Measurements from ENCODE around the gene RAD9B.
"Not testable (repeated sequence)": the region's sequence is repeated elsewhere in the genome, so short reads cannot be mapped to it uniquely, and the experiment has no call there.

The RAD9B gene

DNA sequence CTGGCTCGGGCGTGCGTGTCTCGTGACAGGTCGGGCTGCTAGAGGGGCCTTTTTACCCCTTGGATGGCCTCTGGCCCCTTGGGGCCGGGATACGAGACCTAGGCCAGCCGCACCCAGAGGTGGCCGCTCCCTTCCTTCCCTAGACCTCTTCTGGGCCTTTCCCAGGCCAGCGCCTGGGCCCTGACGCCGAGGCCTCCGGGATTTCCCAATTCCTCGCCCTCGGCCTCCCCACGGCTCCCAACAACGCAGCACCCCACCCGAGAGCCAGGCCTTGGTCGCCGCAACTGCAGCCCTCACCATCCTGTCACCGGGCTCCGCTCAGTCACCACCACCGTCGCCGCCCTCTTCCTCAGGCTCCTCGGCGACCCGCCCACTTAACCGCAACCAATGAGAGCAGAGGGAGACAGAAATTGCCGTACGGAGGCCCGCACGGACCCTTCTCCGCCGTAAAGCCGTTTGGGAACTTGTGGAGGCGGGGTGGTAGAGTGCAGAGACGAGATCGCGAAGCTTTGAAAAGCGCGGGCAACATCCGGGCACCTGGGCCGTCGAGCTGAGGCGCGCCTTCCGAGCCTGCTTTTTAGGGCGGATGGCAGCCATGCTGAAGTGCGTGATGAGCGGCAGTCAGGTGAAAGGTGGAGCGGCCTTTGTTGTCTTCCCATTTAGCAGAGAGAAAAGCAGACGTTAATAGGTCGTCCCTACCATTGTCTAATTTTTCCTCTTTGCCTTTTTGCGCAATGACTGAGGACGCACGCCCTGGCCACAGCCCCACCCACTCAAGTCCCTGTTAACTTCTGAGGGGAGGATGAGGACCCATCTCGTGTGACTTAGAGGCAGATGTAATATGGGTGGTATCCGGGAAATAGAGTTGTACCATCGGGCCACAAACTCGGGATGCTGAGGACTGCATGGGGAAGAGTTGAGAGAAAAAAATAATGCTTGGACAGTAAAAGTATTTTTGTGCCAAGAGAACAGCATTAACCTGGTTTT, at the start of gene RAD9B, which contains the start of gene VPS29:
Gene RAD9B, plus strand, starts transcription at position 580 of the 987 bp plus-strand sequence. Its CDS starts 7 bp downstream, at position 587.
Gene VPS29, minus strand, starts transcription at position 360 of the 987 bp plus-strand sequence. Its CDS starts 60 bp downstream, at position 300.
- in situ Hi-C loops (cut with MboI; ENCODE audit: low sequenced_read_pairs), result loop anchor here (10.0 kb wide), 1 partner anchor 47 kb away; the partner anchor contains the start of gene ARPC3

DNA sequence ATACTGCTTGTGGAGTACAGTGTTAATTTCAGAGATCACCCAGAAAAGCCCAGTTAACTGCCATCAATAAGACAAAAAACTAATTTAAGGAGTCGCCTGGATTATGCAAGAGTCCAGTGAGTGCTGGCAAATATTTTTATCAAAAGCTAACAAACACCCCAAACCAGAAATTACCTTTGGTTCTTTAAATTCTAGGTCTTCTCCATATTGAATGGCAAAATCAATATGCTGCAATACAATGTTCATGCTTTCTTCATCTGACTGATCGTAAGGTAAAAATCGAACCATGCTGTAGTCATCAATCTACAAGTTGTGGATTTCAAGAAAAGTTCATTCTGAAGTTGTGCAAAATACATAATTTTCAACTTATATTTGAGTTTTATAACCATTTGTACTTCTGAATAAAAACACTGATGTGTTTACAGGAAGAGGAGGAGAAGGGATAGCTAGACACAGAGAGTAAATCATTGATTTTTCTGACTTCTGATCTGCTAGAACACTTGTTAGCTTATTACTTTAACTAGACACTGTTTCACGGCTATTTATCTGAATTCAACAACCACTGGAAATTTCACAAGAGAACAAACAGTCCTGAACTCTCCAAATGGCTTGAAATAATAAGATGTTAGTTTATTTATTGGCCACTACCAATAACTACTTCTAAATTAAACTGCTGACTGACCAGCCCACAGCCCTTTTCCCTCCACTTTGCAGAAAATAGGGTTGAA, 48.4 kb upstream of the RAD9B start:
- in situ Hi-C loops (cut with MboI; ENCODE audit: low sequenced_read_pairs), result loop anchor here (10.0 kb wide), 2 partner anchors 51 to 241 kb away; partner anchors contain the start of genes RAD9B and VPS29

DNA sequence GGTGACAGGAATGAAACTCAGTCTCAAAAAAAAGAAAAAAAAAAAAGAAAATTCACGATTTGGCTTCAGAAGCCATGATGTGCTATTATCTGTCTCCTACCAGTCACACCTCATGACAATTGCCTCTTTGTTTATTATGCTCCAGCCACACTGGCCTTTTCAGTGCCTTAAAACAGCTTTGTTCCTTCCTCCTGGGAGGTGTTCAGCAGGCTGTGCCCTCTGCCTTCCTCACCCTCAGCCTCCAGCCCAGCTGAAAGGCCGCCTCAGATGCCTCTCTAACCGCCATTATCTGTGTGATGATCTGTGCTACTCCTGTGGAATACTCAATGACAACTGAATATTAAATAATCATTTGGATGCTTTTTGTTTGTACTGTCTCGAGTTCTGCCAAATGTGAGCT, 43.4 kb upstream of the RAD9B start:
- in situ Hi-C loops (cut with MboI; ENCODE audit: low sequenced_read_pairs), result loop anchor here (10.0 kb wide), 2 partner anchors 46 to 236 kb away; partner anchors contain the start of genes RAD9B and VPS29

DNA sequence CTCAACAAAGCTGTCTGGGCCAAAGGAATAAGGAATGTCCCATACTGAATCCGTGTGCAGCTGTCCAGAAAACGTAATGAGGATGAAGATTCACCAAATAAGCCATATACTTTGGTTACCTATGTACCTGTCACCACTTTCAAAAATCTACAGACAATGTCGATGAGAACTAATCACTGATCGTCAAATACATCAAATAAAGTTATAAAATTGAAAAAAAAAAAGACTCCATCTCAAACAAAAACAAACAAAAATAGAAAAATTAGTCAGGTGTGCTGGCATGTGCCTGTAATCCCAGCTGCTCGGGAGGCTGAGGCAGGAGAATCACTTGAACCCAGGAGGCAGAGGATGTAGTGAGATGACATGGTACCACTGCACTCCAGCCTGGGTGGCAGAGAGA, 40.9 kb upstream of the RAD9B start:
- in situ Hi-C loops (cut with MboI; ENCODE audit: low sequenced_read_pairs), result not testable (repeated sequence)

DNA sequence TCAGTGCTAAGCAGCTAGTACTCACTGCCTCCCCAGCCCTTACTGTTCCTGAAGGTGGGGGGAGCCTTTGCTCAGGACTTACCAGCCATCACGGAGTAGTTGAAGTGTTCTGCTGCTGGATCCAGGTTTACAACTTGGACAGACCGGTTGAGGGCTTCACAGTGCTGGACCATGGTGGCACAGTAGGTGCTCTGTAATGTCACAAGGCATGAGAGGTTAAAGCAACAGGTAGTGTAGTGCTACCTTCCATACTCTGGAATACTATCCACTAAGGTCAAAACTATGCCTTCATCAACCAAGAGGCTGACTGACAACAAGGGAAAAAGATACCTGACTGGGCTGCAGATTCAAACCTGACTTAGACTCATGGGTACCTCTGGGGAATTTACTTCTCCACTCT, 37.1 kb upstream of the RAD9B start:
- in situ Hi-C loops (cut with MboI; ENCODE audit: low sequenced_read_pairs), result no loop called here

DNA sequence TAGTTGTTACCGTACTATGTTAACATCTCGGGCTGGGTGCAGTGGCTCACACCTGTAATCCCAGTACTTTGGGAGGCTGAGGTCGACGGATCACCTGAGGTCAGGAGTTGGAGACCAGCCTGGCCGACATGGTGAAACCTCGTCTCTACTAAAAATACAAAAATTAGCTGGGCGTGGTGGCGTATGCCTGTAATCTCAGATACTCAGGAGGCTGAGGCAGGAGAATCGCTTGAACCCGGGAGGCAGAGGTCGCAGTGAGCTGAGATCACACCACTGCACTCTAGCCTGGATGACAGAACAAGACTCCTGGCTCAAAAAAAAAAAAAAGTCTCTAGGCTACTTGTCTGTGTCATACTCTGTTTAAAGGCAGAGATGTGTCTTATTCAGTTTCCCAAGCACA, 36.4 kb upstream of the RAD9B start:
- in situ Hi-C loops (cut with MboI; ENCODE audit: low sequenced_read_pairs), result not testable (repeated sequence)

DNA sequence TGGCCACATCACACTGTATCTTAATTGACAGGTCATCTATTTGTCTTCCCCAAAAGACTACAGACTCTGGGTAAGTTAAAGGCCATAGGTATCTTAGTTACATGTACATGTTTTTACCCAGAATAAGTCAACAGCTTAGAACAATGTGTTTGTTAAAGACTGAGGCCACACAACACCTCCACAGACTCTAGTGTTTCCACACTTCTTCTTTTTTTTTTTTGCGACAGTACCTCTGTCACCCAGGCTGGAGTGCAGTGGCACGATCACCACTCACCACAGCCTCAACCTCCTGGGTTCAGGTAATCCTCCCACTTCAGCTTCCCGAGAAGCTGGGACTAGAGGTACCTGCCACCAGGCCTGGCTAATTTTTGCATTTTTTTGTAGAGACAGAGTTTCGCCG, 35.3 kb upstream of the RAD9B start:
- in situ Hi-C loops (cut with MboI; ENCODE audit: low sequenced_read_pairs), result no loop called here

DNA sequence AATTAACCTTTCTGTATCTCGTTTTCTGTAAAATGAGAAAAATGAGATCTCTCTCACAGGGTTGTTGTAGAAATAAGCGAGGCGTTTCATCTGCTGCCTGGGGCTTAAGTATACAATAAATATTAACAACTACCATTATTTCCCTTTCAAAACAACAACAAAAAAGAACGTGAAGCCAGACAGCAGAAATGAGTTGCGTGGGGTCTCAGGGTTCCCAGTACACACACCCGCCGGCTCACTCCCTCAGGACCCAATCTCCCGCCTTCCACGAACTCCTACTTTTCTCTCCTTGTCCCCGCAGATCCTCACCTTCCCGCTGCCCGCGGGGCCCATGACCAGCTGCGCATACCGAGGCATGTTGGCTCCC, 34.3 kb upstream of the RAD9B start:
- in situ Hi-C loops (cut with MboI; ENCODE audit: low sequenced_read_pairs), result no loop called here

DNA sequence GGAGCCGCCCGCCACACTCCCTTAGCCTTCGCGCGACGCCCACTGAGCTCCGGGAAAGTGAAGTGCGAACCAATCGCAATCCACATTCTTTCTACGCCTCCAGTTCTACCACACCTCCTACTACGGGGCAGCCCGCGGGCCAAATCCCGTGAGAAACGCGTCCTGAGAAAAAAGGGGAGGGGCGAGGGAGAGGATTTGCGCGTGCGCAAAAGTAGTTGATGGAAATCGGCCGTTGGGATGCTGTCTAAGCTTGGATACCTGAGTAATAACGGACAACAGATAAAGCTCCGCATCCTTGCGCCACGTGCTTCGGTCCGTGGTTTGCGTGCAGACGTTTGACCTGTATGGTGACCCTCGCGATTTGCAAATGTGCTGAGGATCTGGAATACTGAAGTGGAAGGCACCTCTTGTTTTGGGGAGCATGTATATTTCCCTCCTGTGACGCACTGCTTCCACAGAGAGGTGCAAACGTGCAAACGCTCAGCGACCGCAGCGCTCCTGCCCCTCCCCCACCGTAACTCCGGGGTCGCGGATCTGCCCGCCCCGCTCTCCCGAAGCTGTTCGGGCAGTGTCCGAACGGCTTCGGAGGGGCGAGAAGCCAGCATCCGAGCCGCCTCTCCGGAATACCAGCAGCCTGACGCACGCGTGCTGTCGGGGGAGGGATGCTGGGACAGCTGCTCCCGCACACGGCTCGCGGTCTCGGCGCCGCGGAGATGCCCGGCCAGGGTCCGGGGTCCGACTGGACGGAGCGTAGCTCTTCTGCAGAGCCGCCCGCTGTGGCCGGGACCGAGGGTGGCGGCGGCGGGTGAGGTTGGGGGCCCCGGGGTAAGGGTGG, 33.7 kb upstream of the RAD9B start, which contains the start of the genes FAM216A and GPN3:
Gene FAM216A, plus strand, starts transcription at position 632 of the 835 bp plus-strand sequence. Its CDS starts 31 bp downstream, at position 663.
Gene GPN3, minus strand, starts transcription at position 44 of the 835 bp plus-strand sequence. CDS start 54 bp downstream, outside the sequence.
- in situ Hi-C loops (cut with MboI; ENCODE audit: low sequenced_read_pairs), result no loop called here

DNA sequence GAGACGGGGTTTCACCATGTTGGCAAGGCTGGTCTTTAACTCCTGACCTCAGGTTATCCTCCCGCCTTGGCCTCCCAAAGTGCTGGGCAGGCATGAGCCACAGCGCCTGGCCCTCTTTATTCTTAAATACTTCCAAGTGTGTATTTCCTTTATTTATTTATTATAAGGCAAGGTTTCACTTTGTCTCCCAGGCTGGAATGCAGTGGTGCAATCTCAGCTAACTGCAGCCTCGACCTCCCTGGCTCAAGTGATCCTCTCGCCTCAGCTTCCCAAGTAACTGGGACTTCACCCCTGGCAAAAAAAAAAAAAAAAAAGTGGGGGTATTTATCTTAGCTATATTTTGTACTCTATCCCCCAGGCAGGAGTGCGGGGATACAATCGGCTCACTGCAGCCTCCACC, 26.7 kb upstream of the RAD9B start:
- in situ Hi-C loops (cut with MboI; ENCODE audit: low sequenced_read_pairs), result no loop called here

DNA sequence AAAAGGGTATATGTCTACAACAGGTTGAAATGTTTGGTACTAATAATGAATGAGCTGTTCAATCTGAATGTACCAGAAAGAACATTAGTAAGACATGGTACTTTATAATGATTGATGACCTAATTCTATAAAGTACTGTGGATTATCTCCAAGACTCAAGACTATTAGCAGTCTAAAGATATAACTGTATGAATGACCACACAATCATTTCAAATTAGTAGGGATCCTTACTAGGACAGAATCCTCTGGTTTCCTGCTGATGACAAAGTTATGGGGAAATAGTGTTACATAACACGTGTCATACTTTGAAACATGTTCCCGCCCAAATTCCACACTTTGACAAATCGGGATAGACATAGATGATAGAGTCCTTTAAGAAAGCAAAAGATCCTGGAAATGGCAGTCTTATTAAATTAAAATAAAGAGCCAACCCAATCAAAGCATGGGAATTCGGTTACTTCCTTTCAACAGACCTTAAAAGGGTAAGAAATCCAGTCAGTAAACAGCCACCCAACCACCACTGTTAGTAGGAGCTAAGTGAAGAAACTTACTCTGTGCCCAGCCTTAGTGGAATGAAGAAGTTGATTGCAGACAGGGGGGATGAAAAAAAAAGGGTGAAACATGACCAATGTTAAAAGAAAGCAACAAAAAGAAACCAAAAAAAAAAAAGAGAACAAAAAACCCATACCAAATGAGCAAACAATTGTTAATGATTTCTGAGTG, 3.0 kb upstream of the RAD9B start:
- in situ Hi-C loops (cut with MboI; ENCODE audit: low sequenced_read_pairs), result no loop called here

DNA sequence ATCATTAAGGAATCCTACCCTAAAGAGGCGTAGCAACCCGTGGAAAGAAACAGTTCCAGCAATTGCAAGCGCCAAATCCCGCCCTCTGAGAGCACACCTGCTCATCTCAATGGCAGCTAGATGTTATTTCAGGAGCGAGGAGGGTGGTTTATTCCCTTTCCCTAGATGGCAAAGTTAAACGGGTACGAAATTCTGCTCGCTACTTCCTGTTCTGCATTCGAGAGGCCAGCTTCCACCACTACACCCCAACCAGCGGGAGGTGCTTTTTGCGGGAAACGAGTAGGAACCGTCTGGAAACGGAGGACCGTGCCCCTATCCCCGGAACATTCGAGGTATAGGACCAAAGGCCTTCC, 756 bp upstream of the RAD9B start:
- in situ Hi-C loops (cut with MboI; ENCODE audit: low sequenced_read_pairs), result loop anchor here (10.0 kb wide), 1 partner anchor 47 kb away; the partner anchor contains the start of gene ARPC3

DNA sequence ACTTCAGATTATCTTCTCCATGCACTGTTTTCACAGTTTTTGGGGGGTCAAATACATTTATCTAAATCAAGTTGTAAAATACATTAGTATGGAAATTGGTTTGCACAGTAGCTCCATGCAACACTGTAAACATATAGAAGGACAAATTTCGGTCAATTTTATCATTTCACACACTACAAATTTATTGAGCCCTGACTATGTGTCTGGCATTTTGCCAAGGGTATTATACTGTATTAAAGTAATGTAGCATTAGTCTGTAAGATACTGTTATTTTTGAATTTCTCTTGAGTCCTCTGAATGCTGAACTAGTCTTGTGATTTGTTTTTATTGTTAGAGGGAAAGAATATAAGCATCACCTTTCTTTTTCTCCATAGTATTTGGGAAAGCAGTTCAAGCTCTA, 1.3 kb downstream of the RAD9B start:
- in situ Hi-C loops (cut with MboI; ENCODE audit: low sequenced_read_pairs), result loop anchor here (10.0 kb wide), 1 partner anchor 49 kb away; the partner anchor contains the start of gene ARPC3

DNA sequence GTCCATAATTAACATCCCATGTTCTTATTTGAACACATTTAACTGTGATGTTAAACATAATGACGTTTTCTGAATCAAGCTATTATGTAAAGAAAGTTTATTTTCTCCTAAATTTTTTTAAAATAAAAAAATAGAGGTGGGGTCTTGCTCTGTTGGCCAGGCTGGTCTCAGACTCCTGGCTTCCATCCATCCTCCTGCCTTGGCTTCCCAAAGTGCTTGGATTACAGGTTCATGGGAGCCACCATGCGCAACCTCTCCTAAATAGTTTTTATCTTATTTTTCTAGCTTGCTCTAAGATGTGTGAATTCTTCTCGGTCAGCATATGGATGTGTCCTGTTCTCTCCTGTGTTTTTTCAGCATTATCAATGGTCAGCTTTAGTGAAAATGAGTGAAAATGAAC, 3.2 kb downstream of the RAD9B start:
- in situ Hi-C loops (cut with MboI; ENCODE audit: low sequenced_read_pairs), result loop anchor here (10.0 kb wide), 1 partner anchor 51 kb away; the partner anchor contains the start of gene ARPC3

DNA sequence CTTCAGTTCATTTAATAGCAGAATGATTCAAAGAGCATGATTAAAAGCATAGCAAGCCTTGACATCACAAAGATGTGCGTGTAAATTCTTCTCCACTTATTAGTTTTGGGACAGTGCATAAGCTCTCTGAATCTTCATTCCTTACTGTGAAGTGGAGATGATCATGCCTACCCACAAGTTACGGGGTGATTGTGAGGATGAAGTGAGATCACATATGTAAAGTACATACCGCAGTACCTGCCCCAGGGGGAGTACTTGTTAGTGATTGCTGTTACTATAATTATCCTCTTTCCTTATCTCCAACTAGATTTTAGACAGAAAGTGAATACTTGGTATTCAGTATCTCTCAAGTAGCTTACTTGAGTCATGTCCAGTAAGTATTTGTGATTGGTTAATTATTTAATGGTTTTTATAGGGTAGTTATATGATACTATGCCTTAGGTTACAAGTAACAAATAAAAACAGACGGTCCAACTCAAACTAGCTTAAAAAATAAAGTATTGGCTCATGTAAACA, 6.0 kb downstream of the RAD9B start:
- in situ Hi-C loops (cut with MboI; ENCODE audit: low sequenced_read_pairs), result loop anchor here (10.0 kb wide), 1 partner anchor 53 kb away; the partner anchor contains the start of gene ARPC3

DNA sequence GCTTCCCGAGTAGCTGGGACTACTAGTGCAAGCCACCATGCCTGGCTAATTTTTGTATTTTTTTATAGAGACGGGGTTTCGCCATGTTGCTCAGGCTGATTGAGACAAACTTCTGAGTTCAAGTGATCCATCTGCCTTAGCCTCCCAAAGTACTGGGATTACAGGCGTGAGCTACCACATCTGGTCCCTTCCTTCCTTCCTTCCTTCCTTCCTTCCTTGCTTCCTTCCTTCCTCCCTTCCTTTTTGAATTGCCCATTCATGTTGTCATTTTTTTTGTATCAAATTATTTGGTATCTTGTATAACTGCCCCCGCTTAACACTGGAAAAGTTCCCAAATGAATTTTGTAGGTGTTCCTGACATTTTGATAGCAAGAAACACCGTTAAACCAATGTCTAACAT, 11.7 kb downstream of the RAD9B start:
- in situ Hi-C loops (cut with MboI; ENCODE audit: low sequenced_read_pairs), result no loop called here

DNA sequence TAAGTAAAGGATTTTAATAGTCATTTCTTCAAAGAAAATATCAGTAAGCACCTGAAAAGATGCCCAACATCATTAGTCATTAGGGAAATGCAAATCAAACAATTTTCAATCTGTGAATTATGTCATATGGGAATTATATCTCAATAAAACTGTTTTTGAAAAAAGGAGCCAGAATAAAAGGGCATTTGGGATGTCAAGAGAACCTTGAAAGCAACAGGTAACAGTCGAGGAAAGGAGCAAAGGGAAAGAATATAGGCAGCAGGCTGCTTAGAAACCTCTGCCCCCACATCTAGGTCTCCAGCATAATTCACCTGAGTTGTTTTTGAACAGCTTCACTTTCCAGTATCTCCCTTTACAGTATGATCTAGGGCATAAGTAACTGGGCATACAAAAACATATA, 12.2 kb downstream of the RAD9B start:
- in situ Hi-C loops (cut with MboI; ENCODE audit: low sequenced_read_pairs), result no loop called here

DNA sequence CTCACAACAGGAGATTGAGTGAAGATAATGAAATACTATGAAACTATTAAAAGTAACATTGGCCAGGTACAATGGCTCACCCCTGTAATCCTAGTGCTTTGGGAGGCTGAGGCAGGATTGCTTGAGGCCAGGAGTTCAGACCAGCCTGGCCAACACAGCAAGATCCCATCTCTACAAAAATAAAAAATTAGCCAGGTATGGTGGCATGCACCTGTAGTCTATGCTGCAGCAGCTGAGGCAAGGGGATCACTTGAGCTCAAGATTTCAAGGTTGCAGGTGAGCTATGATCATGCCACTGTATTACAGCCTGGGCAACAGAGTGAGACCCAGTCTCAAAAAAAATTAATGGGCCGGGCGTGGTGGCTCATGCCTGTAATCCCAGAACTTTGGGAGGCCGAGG, 14.9 kb downstream of the RAD9B start:
- in situ Hi-C loops (cut with MboI; ENCODE audit: low sequenced_read_pairs), result no loop called here

DNA sequence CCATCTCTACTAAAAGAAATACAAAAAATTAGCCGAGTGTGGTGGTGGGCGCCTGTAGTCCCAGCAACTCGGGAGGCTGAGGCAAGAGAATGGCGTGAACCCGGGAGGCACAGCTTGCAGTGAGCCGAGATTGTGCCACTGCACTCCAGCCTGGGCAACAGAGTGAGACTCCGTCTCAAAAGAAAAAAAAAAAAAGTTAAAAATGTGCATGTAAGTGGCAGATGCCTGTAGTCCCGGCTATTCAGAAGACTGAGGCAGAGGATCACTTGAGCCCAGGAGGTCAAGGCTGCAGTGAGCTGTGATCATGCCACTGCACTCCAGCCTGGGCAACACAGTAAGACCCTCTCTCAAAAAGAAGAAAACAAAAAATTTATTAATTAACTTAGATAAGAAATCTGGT, 15.9 kb downstream of the RAD9B start:
- in situ Hi-C loops (cut with MboI; ENCODE audit: low sequenced_read_pairs), result not testable (repeated sequence)

Measured in HL-60/S4 treated with retinoic acid at 250 ng/mL for 4 days and 3 days (cell line).